A673 (cell line): Measurements from ENCODE around the gene PLXND1. TPM values are rescaled to one million over a fixed set of nuclear protein-coding genes. Genes with fewer than 3 reads are reported as not detected.

Experiments
- BruUV-seq: library from RNA; stranded (reverse); fragments of 400-500 nt; replicated peaks from 2 replicates; lab custom pipeline; 2021; lab: Mats Ljungman, UMichigan
- CTCF ChIA-PET: fragments of 300-600 bp; sonication (Branson Sonifier 250); formaldehyde crosslinking; loops from one replicate; lab custom pipeline; 2022; ENCODE audit warnings: antibody characterized with exemption; lab: Charles Lee
- POLR2A ChIA-PET: fragments of 300-600 bp; sonication (Branson Sonifier 250); formaldehyde crosslinking; loops from one replicate; lab custom pipeline; 2022; ENCODE audit warnings: antibody characterized with exemption; ENCODE audit not compliant: low non-redundant PET; lab: Charles Lee
- DNase-seq: peaks from one replicate; pipeline ENCODE4 v3.0.0-alpha.2; 2015; ENCODE audit warnings: low spot score
- H3K27ac ChIP-seq: fragments of 200-600 bp; sonication (generic); 2 replicates; pipeline ENCODE4 v1.5.1; 2016; ENCODE audit warnings: mixed run types, low read depth, mild to moderate bottlenecking, mixed read lengths, antibody characterized with exemption, low read length; ENCODE audit not compliant: poor library complexity, severe bottlenecking
- H3K27me3 ChIP-seq: fragments of 200-600 bp; sonication (generic); replicated peaks from 2 replicates; pipeline ENCODE4 v1.6.1; 2017; ENCODE audit warnings: mixed run types, low read depth, mild to moderate bottlenecking, mixed read lengths, antibody characterized with exemption, low read length; ENCODE audit not compliant: insufficient read depth, poor library complexity
- H3K36me3 ChIP-seq: fragments of 200-600 bp; sonication (generic); 2 replicates; pipeline ENCODE4 v1.6.1; 2016; ENCODE audit warnings: mixed run types, mild to moderate bottlenecking, mixed read lengths, antibody characterized with exemption, low read length; ENCODE audit not compliant: insufficient read depth, poor library complexity, severe bottlenecking
- H3K4me1 ChIP-seq: fragments of 200-600 bp; sonication (generic); 2 replicates; pipeline ENCODE4 v1.6.1; 2017; ENCODE audit warnings: mixed run types, mild to moderate bottlenecking, mixed read lengths, antibody characterized with exemption, low read length; ENCODE audit not compliant: insufficient read depth, poor library complexity, severe bottlenecking
- H3K4me3 ChIP-seq: fragments of 200-600 bp; sonication (generic); 2 replicates; pipeline ENCODE4 v1.5.1; 2016; ENCODE audit warnings: low read depth, mixed run types, mild to moderate bottlenecking, mixed read lengths, low read length; ENCODE audit not compliant: poor library complexity, severe bottlenecking
- H3K9me3 ChIP-seq: fragments of 200-600 bp; sonication (generic); 2 replicates; pipeline ENCODE4 v1.6.1; 2016; ENCODE audit warnings: mixed run types, low read depth, mild to moderate bottlenecking, mixed read lengths, antibody characterized with exemption, low read length; ENCODE audit not compliant: poor library complexity, severe bottlenecking
- CTCF ChIP-seq: fragments of 300-800, 200-600 bp; sonication (generic); conservative IDR thresholded peaks from 2 replicates; pipeline ENCODE4 v1.5.1; 2017; ENCODE audit warnings: low read depth, mild to moderate bottlenecking, antibody characterized with exemption, low read length, moderate library complexity, mixed read lengths
- EZH2 ChIP-seq: fragments of 200-600 bp; sonication (generic); IDR thresholded peaks from 2 replicates; pipeline ENCODE4 v1.6.1; 2017; ENCODE audit warnings: borderline replicate concordance, low read depth, mild to moderate bottlenecking, mixed read lengths, antibody characterized with exemption, low read length; ENCODE audit not compliant: poor library complexity, severe bottlenecking
- intact Hi-C: fragments of 100-400 bp; cut with micrococcal nuclease; formaldehyde crosslinking; loops from one replicate; pipeline ENCODE4 v1.10.0; 2022; ENCODE audit not compliant: unreplicated experiment
- total RNA-seq: library from RNA; stranded (reverse); gene quantifications from 2 replicates; pipeline ENCODE4 v1.2.3, GENCODE V29; 2021

PLXND1 gene
- total RNA-seq, 1 experiment from 2014 or later, result 31.5 TPM

GRCh38 chr3:129605203-129605921 is 1.1 kb downstream of the PLXND1 start:
- TF ChIP-seq EZH2 (no peak), CTCF (no peak)
- no peak overlapping the region for H3K27ac ChIP-seq
- peak; percentile 74 for DNase-seq
- no peaks in the 10 kb centered on the region for H3K27me3 ChIP-seq
- H3K36me3 ChIP-seq, result no peaks in the 10 kb centered on the region
- POLR2A ChIA-PET, result no interaction called here
- H3K9me3 ChIP-seq, result no peaks in the 10 kb centered on the region
- peaks cover 19% of the 10 kb centered on the region for H3K4me1 ChIP-seq
- no TSS peak for BruUV-seq
- intact Hi-C loops, result no loop called here
- CTCF ChIA-PET, result interaction anchor here (1.2 kb wide), 1 partner anchor 115 kb away, joined by 3 read pairs; no protein-coding TSS in a partner anchor
- H3K4me3 ChIP-seq, result peak overlapping the region; percentile 68

DNA sequence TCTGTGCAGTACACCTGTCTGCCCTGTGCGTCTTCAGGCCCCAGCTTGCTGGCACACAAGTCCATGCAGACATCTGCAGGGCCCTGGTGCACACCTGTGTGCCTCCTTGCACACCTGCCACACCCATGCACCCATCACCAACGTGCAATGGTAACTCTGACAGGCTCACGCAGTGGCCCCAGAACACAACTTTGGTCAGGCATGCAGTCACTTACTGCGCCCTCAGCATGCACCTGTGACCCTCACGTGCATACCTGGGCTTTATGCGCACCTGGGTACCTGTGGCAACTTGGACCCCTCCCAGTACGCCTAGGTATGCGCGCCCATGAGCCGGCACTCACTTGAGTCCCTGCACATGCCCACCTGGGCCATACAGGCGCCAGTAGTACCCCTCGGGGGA is 1.7 kb downstream of the PLXND1 start:
- no peak for DNase-seq
- BruUV-seq, result TSS peak; percentile 60
- peaks cover 19% of the 10 kb centered on the region for H3K4me1 ChIP-seq
- peak overlapping the region; percentile 34 for H3K4me3 ChIP-seq
- H3K36me3 ChIP-seq, result no peaks in the 10 kb centered on the region
- TF ChIP-seq EZH2, result no peak
- TF ChIP-seq CTCF, result no peak
- intact Hi-C loops, result no loop called here
- H3K27me3 ChIP-seq, result no peaks in the 10 kb centered on the region
- no peak overlapping the region for H3K27ac ChIP-seq
- no peaks in the 10 kb centered on the region for H3K9me3 ChIP-seq
- POLR2A ChIA-PET, result no interaction called here
- CTCF ChIA-PET, result no interaction called here

GRCh38 chr3:129603991-129604749 is 2.3 kb downstream of the PLXND1 start:
- intact Hi-C loops, result no loop called here
- H3K27ac ChIP-seq, result no peak overlapping the region
- H3K9me3 ChIP-seq, result no peaks in the 10 kb centered on the region
- no TSS peak for BruUV-seq
- no peaks in the 10 kb centered on the region for H3K36me3 ChIP-seq
- H3K4me1 ChIP-seq, result peaks cover 19% of the 10 kb centered on the region
- H3K4me3 ChIP-seq, result peak overlapping the region; percentile 34
- CTCF ChIA-PET, result no interaction called here
- POLR2A ChIA-PET, result no interaction called here
- DNase-seq, result no peak
- no peaks in the 10 kb centered on the region for H3K27me3 ChIP-seq
- TF ChIP-seq CTCF (no peak), EZH2 (no peak)
